B cell (primary cell): ENCODE data around the gene NLRC5. TPM values are rescaled to one million over a fixed set of nuclear protein-coding genes. Genes with fewer than 3 reads are reported as not detected.
A peak's percentile ranks its signal among the peaks of the same experiment; 100 is the strongest.

Source experiments
- ATAC-seq: fragments of 200-7000 bp; cut with Tn5 transposase; one replicate; pipeline ENCODE4 v1.10.0; 2021; ENCODE audit warnings: low read depth, mild to moderate bottlenecking, moderate number of reproducible peaks, moderate library complexity
- CTCF ChIA-PET: fragments of 350-600 bp; sonication (Branson Sonifier 250); formaldehyde crosslinking; loops from one replicate; lab custom pipeline; 2021; ENCODE audit warnings: antibody characterized with exemption, inconsistent platforms; lab: Charles Lee
- POLR2A ChIA-PET: fragments of 350-600 bp; sonication (Branson Sonifier 250); formaldehyde crosslinking; loops from one replicate; lab custom pipeline; 2021; ENCODE audit warnings: antibody characterized with exemption; lab: Charles Lee
- DNase-seq: peaks from one replicate; pipeline ENCODE4 v3.0.0; 2013
- H2AFZ ChIP-seq: 2 replicates; pipeline ENCODE4 v1.6.1; 2012; ENCODE audit warnings: mild to moderate bottlenecking, low read depth, low read length; ENCODE audit not compliant: insufficient read depth, poor library complexity, severe bottlenecking
- H3K27ac ChIP-seq, 2 donors: 1 replicate in 1 of 2; 2 replicates in 1 of 2; pipeline ENCODE4 v1.5.1; 2012 to 2013; ENCODE audit warnings: low read length in 2 of 2, mild to moderate bottlenecking in 2 of 2, moderate library complexity in 1 of 2
- H3K27me3 ChIP-seq, 4 experiments: fragments of 200-600 bp in 1 of 4; sonication (generic) in 1 of 4; replicated peaks in 1 of 4; 1 replicate in 2 of 4; 2 replicates in 2 of 4; pipeline versions ENCODE4 v1.6.1 to v1.7.0; 2013 to 2016; ENCODE audit warnings: low read length in 3 of 4, mild to moderate bottlenecking in 2 of 4, mixed read lengths in 1 of 4, moderate library complexity in 1 of 4; ENCODE audit not compliant: insufficient read depth in 4 of 4, control insufficient read depth in 3 of 4; ENCODE audit errors: control extremely low read depth in 1 of 4
- H3K36me3 ChIP-seq, 2 experiments: replicated peaks in 1 of 2; 1 replicate in 1 of 2; 2 replicates in 1 of 2; pipeline versions ENCODE4 v1.6.1 to v1.7.1; 2013; ENCODE audit warnings: low read length in 1 of 2; ENCODE audit not compliant: insufficient read depth in 2 of 2, control insufficient read depth in 1 of 2; ENCODE audit errors: control extremely low read depth in 1 of 2, extremely low read depth in 1 of 2
- H3K4me1 ChIP-seq, 2 donors: fragments of 200-600 bp in 1 of 2; sonication (generic) in 1 of 2; 1 replicate in 1 of 2; 2 replicates in 1 of 2; pipeline versions ENCODE4 v1.5.1 to v1.6.1; 2013 to 2017; ENCODE audit warnings: low read length in 2 of 2; ENCODE audit not compliant: control insufficient read depth in 2 of 2, insufficient read depth in 2 of 2
- H3K4me2 ChIP-seq: replicated peaks from 2 replicates; pipeline ENCODE3; 2012; ENCODE audit warnings: mild to moderate bottlenecking, low read depth, low read length; ENCODE audit not compliant: poor library complexity, severe bottlenecking
- H3K4me3 ChIP-seq, 5 experiments: fragments of 200-600 bp in 1 of 5; sonication (generic) in 1 of 5; 1 replicate in 3 of 5; 2 replicates in 2 of 5; pipeline versions ENCODE4 v1.5.1 to v1.7.0; 2011 to 2016; ENCODE audit warnings: low read length in 4 of 5, mild to moderate bottlenecking in 4 of 5, low read depth in 2 of 5, control low read depth in 1 of 5, moderate library complexity in 1 of 5; ENCODE audit not compliant: insufficient read depth in 1 of 5; ENCODE audit errors: control extremely low read depth in 1 of 5, extremely low read depth in 1 of 5
- H3K79me2 ChIP-seq: fragments of 200-600 bp; sonication (generic); one replicate; pipeline ENCODE4 v1.6.0; 2016; ENCODE audit warnings: low read length; ENCODE audit not compliant: control insufficient read depth, insufficient read depth
- H3K9ac ChIP-seq: fragments of 200-600 bp; sonication (generic); 2 replicates; pipeline ENCODE4 v1.6.1; 2017; ENCODE audit warnings: mild to moderate bottlenecking, low read length, moderate library complexity
- H3K9me3 ChIP-seq, 3 donors: one replicate each; pipeline versions ENCODE4 v1.6.1 to v1.7.1; 2013; ENCODE audit warnings: low read length in 2 of 3; ENCODE audit not compliant: control insufficient read depth in 2 of 3, insufficient read depth in 1 of 3; ENCODE audit errors: control extremely low read depth in 1 of 3
- H4K20me1 ChIP-seq: 2 replicates; pipeline ENCODE4 v1.6.0; 2012; ENCODE audit warnings: mild to moderate bottlenecking, low read length; ENCODE audit not compliant: insufficient read depth, control insufficient read depth, poor library complexity, severe bottlenecking
- H3K27ac Mint-ChIP-seq: one replicate; pipeline ENCODE4 v1.8.0; 2021; ENCODE audit warnings: mixed read lengths
- H3K27me3 Mint-ChIP-seq: one replicate; pipeline ENCODE4 v1.8.0; 2021; ENCODE audit warnings: mixed read lengths
- H3K4me1 Mint-ChIP-seq: one replicate; pipeline ENCODE4 v1.8.0; 2021; ENCODE audit warnings: mixed read lengths
- H3K4me3 Mint-ChIP-seq: one replicate; pipeline ENCODE4 v1.8.0; 2021; ENCODE audit warnings: mixed read lengths
- H3K9me3 Mint-ChIP-seq: one replicate; pipeline ENCODE4 v1.8.0; 2022; ENCODE audit warnings: mixed read lengths; ENCODE audit not compliant: insufficient read depth
- CTCF ChIP-seq: fragments of 200-600 bp; IDR thresholded peaks from one replicate; pipeline ENCODE4 v1.8.0; 2022; ENCODE audit warnings: antibody characterized with exemption, mild to moderate bottlenecking
- EZH2 ChIP-seq: IDR thresholded peaks from 2 replicates; pipeline ENCODE4 v1.6.1; 2012; ENCODE audit warnings: borderline replicate concordance, low read depth, mild to moderate bottlenecking, moderate library complexity, low read length; ENCODE audit not compliant: insufficient read depth, poor library complexity, severe bottlenecking
- WGBS: methylation state at CpG from one replicate; pipeline ENCODE4 v1.1.5; 2013; ENCODE audit warnings: missing lambda C conversion rate; ENCODE audit not compliant: insufficient coverage; 5-methylcytosine and 5-hydroxymethylcytosine counted together
- intact Hi-C: fragments of 100-400 bp; cut with micrococcal nuclease; formaldehyde crosslinking; loops from one replicate; pipeline ENCODE4 v1.10.0; 2022
- polyA plus RNA-seq: library from polyadenylated mRNA; depleted of rRNA; stranded (reverse); fragments of >200 nt; gene quantifications from 2 replicates; pipeline ENCODE4 v1.2.3, GENCODE V29; 2012
- total RNA-seq, 2 donors: library from RNA; stranded (reverse); fragments of 120-200 nt in 1 of 2; gene quantifications; 1 replicate in 1 of 2; 2 replicates in 1 of 2; pipeline versions ENCODE4 v1.2.3 to v1.2.4, GENCODE V29; 2013 to 2022

NLRC5 gene
- total and polyA plus RNA-seq, 2 donors (not counting 1 experiment from before 2014, with no cell fraction given) = 349 to 510 TPM

GRCh38 chr16:56987692-56988091 is 1.7 kb upstream of the NLRC5 start:
- intact Hi-C loops = loop anchor here (2.0 kb wide), 1 partner anchor 17 kb away; no protein-coding TSS in a partner anchor

More at GRCh38 chr16:56987692-56988091, 1.7 kb upstream of the NLRC5 start:
- Mint-ChIP-seq H3K4me3 (peak overlapping the region; percentile 100), H3K4me1 (peaks cover 83% of the 10 kb centered on the region), H3K9me3 (no peaks in the 10 kb centered on the region), H3K27me3 (no peaks in the 10 kb centered on the region), H3K27ac (peak overlapping the region; percentile 99)
- peak overlapping the region in 1 of 2 donors; percentile 86 for H3K27ac ChIP-seq
- ChIA-PET POLR2A (interaction anchor here (0.6 to 2.0 kb wide), 3 partner anchors 17 to 23 kb away, joined by 4 read pairs; no protein-coding TSS in a partner anchor), CTCF (interaction anchor here (2.7 to 10.3 kb wide), 4 partner anchors 16 to 58 kb away, joined by 8 to 124 read pairs (median 24); no protein-coding TSS in a partner anchor)
- DNase-seq (no peak), ATAC-seq (no peak)
- WGBS = 96% methylated on average over 2 of the region's 2 CpGs
- H4K20me1 ChIP-seq = no peaks in the 10 kb centered on the region
- peaks cover 0 to 7% of the 10 kb centered on the region in 2 experiments for H3K36me3 ChIP-seq
- TF ChIP-seq CTCF (no peak), EZH2 (no peak)
- H3K4me1 ChIP-seq = peaks cover 63 to 86% of the 10 kb centered on the region in 2 donors
- H3K4me3 ChIP-seq = peak overlapping the region in 1 of 5 experiments; percentile 97
- H3K9me3 ChIP-seq = no peaks in the 10 kb centered on the region
- no peak overlapping the region for H2AFZ ChIP-seq
- H3K27me3 ChIP-seq = no peaks in the 10 kb centered on the region
- H3K4me2 ChIP-seq = peak overlapping the region; percentile 93
- H3K9ac ChIP-seq = peak overlapping the region; percentile 96
- H3K79me2 ChIP-seq = peaks cover 46% of the 10 kb centered on the region
